CD14-positive monocyte (primary cell): ENCODE results near the gene FGF5. TPM values are rescaled to one million over a fixed set of nuclear protein-coding genes. Genes with fewer than 3 reads are reported as not detected.

Source experiments
- DNase-seq, 3 donors: peaks; one replicate each; pipeline ENCODE4 v3.0.0-alpha.2; 2011 to 2022
- H2AFZ ChIP-seq: 2 replicates; pipeline ENCODE4 v1.6.0; 2012; ENCODE audit warnings: mild to moderate bottlenecking, low read depth, low read length, inconsistent platforms; ENCODE audit not compliant: insufficient read depth, poor library complexity, severe bottlenecking
- H3K27ac ChIP-seq, 2 donors: 1 replicate in 1 of 2; 2 replicates in 1 of 2; pipeline ENCODE4 v1.5.1; 2012 to 2013; ENCODE audit warnings: low read length in 2 of 2, control low read depth in 1 of 2, inconsistent platforms in 1 of 2, low read depth in 1 of 2, mild to moderate bottlenecking in 1 of 2
- H3K27me3 ChIP-seq, 2 donors: one replicate each; pipeline versions ENCODE4 v1.6.0 to v1.6.1; 2011 to 2013; ENCODE audit warnings: low read length in 2 of 2; ENCODE audit not compliant: control insufficient read depth in 2 of 2, insufficient read depth in 2 of 2
- H3K36me3 ChIP-seq, 2 donors: replicated peaks in 1 of 2; 1 replicate in 1 of 2; 2 replicates in 1 of 2; pipeline versions ENCODE4 v1.5.1 to v1.6.1; 2012 to 2013; ENCODE audit warnings: low read length in 2 of 2, control low read depth in 1 of 2, inconsistent platforms in 1 of 2, mild to moderate bottlenecking in 1 of 2; ENCODE audit not compliant: insufficient read depth in 2 of 2, control insufficient read depth in 1 of 2
- H3K4me1 ChIP-seq, 2 donors: 1 replicate in 1 of 2; 2 replicates in 1 of 2; pipeline versions ENCODE4 v1.5.1 to v1.6.1; 2012 to 2013; ENCODE audit warnings: low read length in 2 of 2, control low read depth in 1 of 2, inconsistent platforms in 1 of 2, mild to moderate bottlenecking in 1 of 2, moderate library complexity in 1 of 2; ENCODE audit not compliant: insufficient read depth in 2 of 2, control insufficient read depth in 1 of 2
- H3K4me2 ChIP-seq: replicated peaks from 2 replicates; pipeline ENCODE3; 2012; ENCODE audit warnings: low read length, moderate library complexity, mild to moderate bottlenecking; ENCODE audit not compliant: poor library complexity, severe bottlenecking; ENCODE audit errors: extremely low read depth
- H3K4me3 ChIP-seq, 3 experiments: fragments of 200-600 bp in 1 of 3; sonication (generic) in 1 of 3; replicated peaks in 1 of 3; 1 replicate in 2 of 3; 2 replicates in 1 of 3; pipeline ENCODE4 v1.5.1; 2011 to 2013; ENCODE audit warnings: low read length in 3 of 3, mild to moderate bottlenecking in 3 of 3, control low read depth in 2 of 3, low read depth in 2 of 3, inconsistent platforms in 1 of 3, moderate library complexity in 1 of 3
- H3K79me2 ChIP-seq: 2 replicates; pipeline ENCODE4 v1.6.0; 2012; ENCODE audit warnings: mild to moderate bottlenecking, control low read depth, inconsistent platforms, low read length, moderate library complexity; ENCODE audit not compliant: insufficient read depth
- H3K9ac ChIP-seq: 2 replicates; pipeline ENCODE4 v1.6.0; 2017; ENCODE audit warnings: low read length, mild to moderate bottlenecking; ENCODE audit not compliant: insufficient read depth, poor library complexity, severe bottlenecking
- H3K9me3 ChIP-seq, 2 donors: replicated peaks in 1 of 2; 1 replicate in 1 of 2; 2 replicates in 1 of 2; pipeline versions ENCODE4 v1.5.1 to v1.6.1; 2012 to 2013; ENCODE audit warnings: low read length in 2 of 2, control low read depth in 1 of 2; ENCODE audit not compliant: control insufficient read depth in 1 of 2, insufficient read depth in 1 of 2
- H4K20me1 ChIP-seq: 2 replicates; pipeline ENCODE4 v1.6.0; 2012; ENCODE audit warnings: mild to moderate bottlenecking, low read length, control low read depth, moderate library complexity; ENCODE audit not compliant: insufficient read depth
- H3K27ac Mint-ChIP-seq, 7 donors: one replicate each; pipeline ENCODE4 v1.8.0; 2020; ENCODE audit warnings: mild to moderate bottlenecking in 7 of 7, mixed read lengths in 7 of 7, moderate library complexity in 6 of 7, inconsistent platforms in 2 of 7
- H3K27me3 Mint-ChIP-seq, 3 donors: one replicate each; pipeline ENCODE4 v1.8.0; 2021 to 2022; ENCODE audit warnings: low read depth in 3 of 3, mild to moderate bottlenecking in 3 of 3, mixed read lengths in 3 of 3, moderate library complexity in 3 of 3, inconsistent platforms in 1 of 3
- H3K36me3 Mint-ChIP-seq, 2 donors: one replicate each; pipeline ENCODE4 v1.8.0; 2020; ENCODE audit warnings: mixed read lengths in 2 of 2, inconsistent platforms in 1 of 2, mild to moderate bottlenecking in 1 of 2
- H3K4me1 Mint-ChIP-seq: one replicate; pipeline ENCODE4 v1.8.0; 2020; ENCODE audit warnings: mild to moderate bottlenecking, mixed read lengths
- H3K4me3 Mint-ChIP-seq, 2 donors: one replicate each; pipeline ENCODE4 v1.8.0; 2020; ENCODE audit warnings: mild to moderate bottlenecking in 2 of 2, mixed read lengths in 2 of 2, moderate library complexity in 1 of 2
- H3K9me3 Mint-ChIP-seq, 7 donors: one replicate each; pipeline ENCODE4 v1.8.0; 2020 to 2022; ENCODE audit warnings: mixed read lengths in 7 of 7, mild to moderate bottlenecking in 6 of 7, moderate library complexity in 6 of 7, inconsistent platforms in 2 of 7
- CTCF ChIP-seq: fragments of 200-600 bp; IDR thresholded peaks from one replicate; pipeline ENCODE4 v1.8.0; 2022; ENCODE audit warnings: antibody characterized with exemption, mild to moderate bottlenecking
- WGBS: methylation state at CpG from one replicate; pipeline ENCODE4 v1.1.5; 2013; ENCODE audit warnings: missing lambda C conversion rate; ENCODE audit not compliant: insufficient coverage; 5-methylcytosine and 5-hydroxymethylcytosine counted together
- intact Hi-C, 2 donors: fragments of 100-400 bp; cut with micrococcal nuclease; formaldehyde crosslinking; loops; one replicate each; pipeline versions ENCODE4 v1.15.0 to v1.15.1; 2023
- polyA plus RNA-seq, 3 donors: library from polyadenylated mRNA; depleted of rRNA in 1 of 3; unstranded in 2 of 3; stranded (reverse) in 1 of 3; fragments of 300-500 nt in 2 of 3; fragments of >200 nt in 1 of 3; fragmentation: Illumina TruSeq in 2 of 3; gene quantifications; 1 replicate in 2 of 3; 2 replicates in 1 of 3; pipeline ENCODE4 v1.2.3, GENCODE V29; 2012 to 2021

Gene FGF5
- polyA plus RNA-seq, 3 donors, result not detected

GRCh38 chr4:80259817-80260216 is 6.6 kb upstream of the FGF5 start:
- Histone ChIP-seq H3K36me3 (no peaks in the 10 kb centered on the region), H3K4me2 (no peak overlapping the region), H2AFZ (no peak overlapping the region), H3K27me3 (peaks cover 22 to 61% of the 10 kb centered on the region in 2 donors), H3K79me2 (no peaks in the 10 kb centered on the region), H3K9ac (no peak overlapping the region), H4K20me1 (no peaks in the 10 kb centered on the region), H3K27ac (no peak overlapping the region), H3K4me3 (no peak overlapping the region), H3K9me3 (peaks cover 0 to 8% of the 10 kb centered on the region in 2 donors), H3K4me1 (no peaks in the 10 kb centered on the region)
- no peak overlapping the region for H3K4me3 Mint-ChIP-seq
- no peaks in the 10 kb centered on the region for H3K36me3 Mint-ChIP-seq
- DNase-seq, result no peak
- H3K27me3 Mint-ChIP-seq, result peaks cover 43 to 65% (median 47%) of the 10 kb centered on the region in 3 donors
- intact Hi-C loops, result no loop called here
- peaks cover 0 to 15% (median 8%) of the 10 kb centered on the region in 7 donors for H3K9me3 Mint-ChIP-seq
- no peak overlapping the region for H3K27ac Mint-ChIP-seq
- peaks cover 4% of the 10 kb centered on the region for H3K4me1 Mint-ChIP-seq
- WGBS, result no CpG with 5 or more reads among the region's 3 CpGs
- no peak for TF ChIP-seq CTCF

- H3K4me2 ChIP-seq, result no peak overlapping the region
- no peaks in the 10 kb centered on the region for H3K36me3 ChIP-seq
- Mint-ChIP-seq H3K4me1 (peaks cover 23% of the 10 kb centered on the region), H3K9me3 (peaks cover 0 to 23% (median 9%) of the 10 kb centered on the region in 7 donors), H3K4me3 (no peak overlapping the region), H3K27me3 (peaks cover 61 to 74% (median 61%) of the 10 kb centered on the region in 3 donors), H3K27ac (no peak overlapping the region), H3K36me3 (peaks cover 0 to 2% of the 10 kb centered on the region in 2 donors)
- H4K20me1 ChIP-seq, result no peaks in the 10 kb centered on the region
- no peak for TF ChIP-seq CTCF
- no peak for DNase-seq
- peaks cover 44 to 78% of the 10 kb centered on the region in 2 donors for H3K27me3 ChIP-seq
- peaks cover 5 to 30% of the 10 kb centered on the region in 2 donors for H3K9me3 ChIP-seq
- H3K79me2 ChIP-seq, result no peaks in the 10 kb centered on the region
- no peak overlapping the region for H3K27ac ChIP-seq
- H2AFZ ChIP-seq, result no peak overlapping the region
- intact Hi-C loops, result no loop called here
- no CpG with 5 or more reads among the region's 3 CpGs for WGBS
- no peak overlapping the region for H3K4me3 ChIP-seq
- H3K9ac ChIP-seq, result no peak overlapping the region
- peaks cover 8 to 17% of the 10 kb centered on the region in 2 donors for H3K4me1 ChIP-seq
Measured at GRCh38 chr4:80261989-80262600, 4.4 kb upstream of the FGF5 start.
